Measurements from ENCODE around the gene FREM1.

DNA sequence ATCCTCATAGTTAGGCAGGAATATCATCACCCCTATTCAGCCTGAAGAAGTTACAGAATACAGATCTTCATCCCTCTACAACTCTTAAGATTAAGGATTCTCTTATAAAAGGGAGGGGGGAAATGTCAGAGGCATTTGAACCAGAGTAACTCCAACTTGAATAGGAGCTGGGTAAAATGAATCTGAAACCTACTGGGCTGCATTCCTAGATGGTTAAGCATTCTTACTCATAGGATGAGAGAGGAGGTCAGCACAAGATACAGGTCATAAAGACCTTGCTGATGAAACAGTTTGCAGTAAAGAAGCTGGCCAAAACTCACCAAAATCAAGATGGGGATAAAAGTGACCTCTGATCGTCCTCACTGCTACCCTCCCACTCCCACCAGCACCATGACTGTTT lies 14.4 kb downstream of the FREM1 start:
- TF ChIP-seq NFIC (IDR thresholded peaks at IDR 0.05) (no peak), RAD21 (IDR thresholded peaks at IDR 0.05; ENCODE audit: low read depth) (no peak), REST (IDR thresholded peaks at IDR 0.05; ENCODE audit: low read depth) (no peak)

Data from Ishikawa (cell line).